Hepatocyte (in vitro differentiated cells): ENCODE measurements around the gene HMGN2.

ENCODE experiments used
- EZH2 ChIP-seq: fragments of 200-600 bp; sonication (generic); IDR thresholded peaks from 2 replicates; pipeline ENCODE4 v1.6.1; 2016; ENCODE audit warnings: antibody characterized with exemption, mild to moderate bottlenecking, borderline replicate concordance
- EZH2phosphoT487 ChIP-seq: fragments of 200-600 bp; sonication (generic); IDR thresholded peaks from one replicate; pipeline ENCODE4 v1.6.1; 2018; ENCODE audit warnings: antibody characterized with exemption, mild to moderate bottlenecking, low read depth, moderate library complexity; ENCODE audit not compliant: unreplicated experiment, severe bottlenecking
- TF ChIP-seq, protein P1 (sequence below): fragments of 200-600 bp; sonication (generic); IDR thresholded peaks from 2 replicates; pipeline ENCODE4 v1.5.1; 2016; ENCODE audit warnings: antibody characterized with exemption, mild to moderate bottlenecking; ENCODE audit not compliant: poor library complexity

DNA sequence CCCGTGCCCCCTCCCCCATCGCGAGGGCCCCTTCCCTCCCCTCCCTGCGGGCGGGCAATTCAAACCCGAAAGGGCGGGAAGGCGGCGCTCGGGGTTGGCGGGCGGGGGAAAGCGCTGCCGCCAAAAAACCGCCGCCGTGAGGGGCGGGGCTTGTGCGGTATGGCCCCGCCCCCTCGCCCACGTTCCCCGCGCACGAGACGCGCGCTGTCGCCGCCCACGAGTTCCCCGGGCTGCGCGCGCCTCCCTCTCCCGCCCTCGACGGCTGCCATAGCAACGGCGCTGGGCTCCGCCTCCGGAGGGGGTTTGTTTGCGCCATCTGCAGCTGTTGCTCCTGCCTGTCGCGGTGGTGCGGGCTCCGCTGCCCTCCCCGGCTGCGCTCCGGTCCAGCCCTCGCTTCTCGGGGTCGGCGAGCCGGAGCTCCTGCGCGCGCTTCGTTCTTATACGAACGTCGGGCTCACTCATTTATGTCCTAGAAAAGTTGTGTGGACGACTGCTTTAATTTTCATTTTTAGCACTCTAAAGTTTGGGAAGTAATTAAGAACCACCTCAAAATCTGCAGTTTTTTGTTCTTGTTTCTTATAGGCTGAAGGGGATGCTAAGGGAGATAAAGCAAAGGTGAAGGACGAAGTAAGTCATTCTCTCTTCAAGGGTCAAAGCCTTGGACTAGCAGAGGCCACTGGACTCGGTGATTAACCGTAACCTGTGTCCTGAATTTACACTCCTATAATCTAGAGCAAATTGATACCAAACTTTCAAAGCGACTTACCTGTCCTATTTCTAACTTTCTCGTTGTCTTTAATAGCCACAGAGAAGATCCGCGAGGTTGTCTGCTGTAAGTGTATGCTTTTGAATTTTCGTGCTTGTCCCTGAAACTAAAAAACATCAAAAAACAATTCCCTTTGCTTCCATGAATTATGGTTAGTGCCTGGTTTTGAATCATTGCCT is 933 bp downstream of the HMGN2 start:
- TF ChIP-seq, protein P1, sequence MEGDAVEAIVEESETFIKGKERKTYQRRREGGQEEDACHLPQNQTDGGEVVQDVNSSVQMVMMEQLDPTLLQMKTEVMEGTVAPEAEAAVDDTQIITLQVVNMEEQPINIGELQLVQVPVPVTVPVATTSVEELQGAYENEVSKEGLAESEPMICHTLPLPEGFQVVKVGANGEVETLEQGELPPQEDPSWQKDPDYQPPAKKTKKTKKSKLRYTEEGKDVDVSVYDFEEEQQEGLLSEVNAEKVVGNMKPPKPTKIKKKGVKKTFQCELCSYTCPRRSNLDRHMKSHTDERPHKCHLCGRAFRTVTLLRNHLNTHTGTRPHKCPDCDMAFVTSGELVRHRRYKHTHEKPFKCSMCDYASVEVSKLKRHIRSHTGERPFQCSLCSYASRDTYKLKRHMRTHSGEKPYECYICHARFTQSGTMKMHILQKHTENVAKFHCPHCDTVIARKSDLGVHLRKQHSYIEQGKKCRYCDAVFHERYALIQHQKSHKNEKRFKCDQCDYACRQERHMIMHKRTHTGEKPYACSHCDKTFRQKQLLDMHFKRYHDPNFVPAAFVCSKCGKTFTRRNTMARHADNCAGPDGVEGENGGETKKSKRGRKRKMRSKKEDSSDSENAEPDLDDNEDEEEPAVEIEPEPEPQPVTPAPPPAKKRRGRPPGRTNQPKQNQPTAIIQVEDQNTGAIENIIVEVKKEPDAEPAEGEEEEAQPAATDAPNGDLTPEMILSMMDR, result no peak
- TF ChIP-seq EZH2 (no peak), EZH2phosphoT487 (no peak)
